G401 (cell line): ENCODE data around the gene ITPR3. TPM values are rescaled to one million over a fixed set of nuclear protein-coding genes. Genes with fewer than 3 reads are reported as not detected.

Experiments
- DNase-seq: peaks from one replicate; pipeline ENCODE4 v3.0.0-alpha.2; 2015; ENCODE audit warnings: low spot score
- in situ Hi-C: cut with HindIII; loops from 2 replicates; pipeline ENCODE4 v1.10.0; 2016; ENCODE audit warnings: low sequenced_read_pairs, mixed read lengths
- total RNA-seq: library from RNA; depleted of rRNA; stranded (reverse); fragments of >200 nt; shearing (Covaris generic); gene quantifications from 2 replicates; pipeline ENCODE4 v1.2.3, GENCODE V29; 2014; rRNA removed

ITPR3 gene
- total RNA-seq, 1 experiment from 2014 or later, result 67.9 TPM

DNA sequence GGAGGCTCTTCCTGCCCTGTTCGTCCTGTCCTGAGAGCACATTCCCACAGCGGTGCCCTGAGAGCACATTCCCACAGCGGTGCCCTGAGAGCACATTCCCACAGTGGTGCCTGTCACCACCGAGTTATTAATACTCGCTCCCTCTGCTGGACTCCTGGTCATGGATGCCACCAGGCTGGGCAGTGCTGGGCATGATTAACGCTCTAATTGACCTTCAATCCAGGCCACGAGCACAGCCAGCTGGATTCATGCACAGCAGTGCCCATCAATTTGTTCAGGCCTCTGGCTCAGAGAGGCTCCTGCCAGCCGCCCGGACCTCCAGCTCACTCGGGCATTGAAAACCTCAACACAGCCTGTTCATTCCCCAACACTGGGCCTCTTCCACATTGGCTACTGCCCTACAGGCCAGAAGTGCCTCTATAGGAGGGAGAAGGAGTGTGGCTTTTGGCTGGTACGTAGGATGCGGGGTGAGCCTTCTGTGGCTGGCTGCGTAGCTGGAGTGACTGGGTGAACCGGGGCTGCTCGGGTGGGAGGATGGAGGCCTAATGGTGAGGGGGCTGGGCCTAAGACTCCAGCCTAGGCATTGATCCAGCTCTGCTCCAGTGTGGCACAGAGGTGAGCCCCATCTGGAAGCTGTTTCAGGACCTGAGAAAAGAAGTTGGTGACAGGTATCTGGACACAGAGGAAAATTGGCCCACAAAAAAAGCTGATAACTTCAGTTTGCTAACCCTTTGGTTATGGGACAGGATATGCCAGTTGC lies 116.3 kb downstream of the ITPR3 start:
- DNase-seq, result peak; percentile 55
- in situ Hi-C loops, result no loop called here

DNA sequence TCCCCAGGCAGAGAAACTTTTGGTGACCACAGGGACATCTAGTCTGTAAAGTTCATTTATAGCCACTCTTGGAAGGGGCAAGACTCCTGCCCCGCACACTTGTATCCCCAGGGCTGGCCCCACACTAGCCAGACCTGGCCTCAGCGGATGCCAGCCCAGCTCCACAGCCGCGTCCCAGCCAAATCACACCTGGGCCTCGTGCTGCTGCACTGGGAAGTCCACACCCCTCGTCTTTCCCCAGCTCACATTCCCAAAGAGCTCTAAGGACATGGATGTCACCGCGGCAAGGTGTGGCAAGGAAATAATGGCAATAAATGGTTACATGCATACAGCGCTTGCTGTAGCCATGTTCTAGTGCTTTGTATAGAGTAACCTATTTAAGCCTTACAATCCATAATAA lies 117.0 kb downstream of the ITPR3 start:
- DNase-seq, result no peak
- in situ Hi-C loops, result no loop called here

DNA sequence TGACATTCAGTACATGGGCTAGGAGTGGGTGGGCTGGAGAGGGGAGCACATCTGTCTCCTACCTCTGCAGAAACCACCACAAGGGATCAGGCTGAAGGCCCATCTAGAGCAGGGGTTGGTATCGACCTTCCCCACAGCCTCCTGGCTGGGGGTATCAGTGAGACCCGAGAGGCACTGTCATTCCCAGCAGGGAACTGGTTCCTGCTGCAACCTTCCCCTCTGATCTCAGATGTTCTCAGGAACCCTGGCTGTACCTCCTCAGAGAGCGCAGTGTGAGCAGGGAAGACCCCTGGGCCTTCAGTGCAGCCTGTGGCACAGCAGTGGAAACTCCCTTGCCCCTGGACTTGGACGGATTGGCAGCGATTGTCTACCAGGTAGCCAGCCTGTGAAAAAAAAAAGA lies 117.8 kb downstream of the ITPR3 start:
- no peak for DNase-seq

DNA sequence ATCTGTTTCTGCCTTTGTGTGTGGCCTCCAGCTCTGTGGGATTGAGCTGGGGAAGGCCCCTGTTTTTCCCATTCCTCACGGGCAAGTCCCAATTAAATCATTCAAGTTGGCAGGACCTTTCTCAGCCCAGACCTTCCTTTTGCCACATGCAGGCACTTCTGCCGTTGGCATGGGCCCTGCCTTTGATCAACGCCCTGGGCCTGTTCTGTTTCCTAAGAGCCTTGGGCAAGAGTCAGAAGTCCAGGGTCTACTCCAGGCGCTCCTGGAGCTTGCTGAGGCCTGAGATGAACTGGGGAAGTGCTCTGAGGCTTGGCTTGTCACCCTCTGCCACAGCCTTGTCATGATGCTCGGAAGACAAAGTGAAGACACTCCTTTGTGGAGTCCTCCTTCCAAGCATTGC lies 118.4 kb downstream of the ITPR3 start:
- in situ Hi-C loops, result no loop called here
- DNase-seq, result no peak

More for the DNA sequence above, 117.8 kb downstream of the ITPR3 start:
- in situ Hi-C loops, result no loop called here

DNA sequence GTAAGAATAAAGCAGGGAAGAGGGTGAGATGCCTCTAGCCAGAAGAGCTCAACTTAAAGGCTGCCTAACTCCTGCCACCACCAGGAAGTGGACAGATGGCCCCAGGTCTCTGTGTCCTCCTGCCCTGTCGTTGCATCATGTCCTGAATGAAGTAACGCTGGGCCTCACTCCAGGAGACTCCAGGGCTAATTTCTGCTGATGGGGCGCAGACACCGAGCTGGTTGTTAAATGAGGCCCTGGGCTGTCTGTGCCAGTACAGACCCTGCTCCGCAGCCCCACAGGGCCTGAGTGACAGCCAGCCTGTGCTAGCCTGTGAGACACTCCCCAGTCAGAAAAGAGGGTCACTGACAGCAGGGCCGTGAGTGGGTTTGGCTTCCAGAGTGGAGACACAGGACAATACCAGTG lies 119.1 kb downstream of the ITPR3 start:
- in situ Hi-C loops, result no loop called here
- peak; percentile 98 for DNase-seq

DNA sequence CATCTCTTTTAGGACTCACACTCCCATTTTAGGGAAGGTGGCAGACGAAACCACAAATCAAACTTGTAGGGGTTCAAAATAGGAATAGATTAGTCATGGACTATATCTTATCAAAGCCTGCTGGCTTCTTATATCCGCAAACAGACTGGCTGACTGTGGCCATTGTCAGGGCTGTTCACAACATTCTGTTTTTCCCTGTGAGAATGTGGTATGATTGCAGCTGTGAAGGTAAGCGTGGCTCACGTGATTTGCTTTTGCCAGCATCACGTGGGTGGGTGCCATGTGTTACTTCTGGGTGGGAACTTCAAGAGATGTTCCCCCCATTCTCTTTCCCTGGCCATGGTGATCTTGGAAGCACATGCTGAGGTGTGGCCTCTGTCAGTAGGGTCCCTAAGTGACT lies 119.7 kb downstream of the ITPR3 start:
- in situ Hi-C loops, result no loop called here

DNA sequence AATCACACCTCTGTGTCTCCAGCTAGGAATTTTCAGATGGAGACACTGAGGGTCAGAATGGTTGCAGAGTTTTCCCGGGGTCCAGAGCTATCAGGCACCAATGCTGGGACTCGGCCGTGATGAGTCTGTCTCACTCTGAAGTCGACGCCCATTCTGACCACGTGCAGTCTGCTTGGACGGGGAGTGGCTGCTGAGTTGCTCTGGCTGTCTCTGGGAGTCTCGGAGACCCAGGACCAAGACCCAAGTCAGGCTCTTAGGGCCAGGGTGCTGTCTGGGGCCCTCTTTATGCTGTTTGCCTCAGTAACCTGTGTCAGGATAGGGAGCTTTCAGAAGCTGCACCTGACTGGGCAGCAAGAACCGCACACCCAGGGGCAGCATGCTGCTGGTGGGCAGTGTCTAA lies 121.0 kb downstream of the ITPR3 start:
- in situ Hi-C loops, result no loop called here
- DNase-seq, result no peak

More for the DNA sequence above, 119.7 kb downstream of the ITPR3 start:
- no peak for DNase-seq

DNA sequence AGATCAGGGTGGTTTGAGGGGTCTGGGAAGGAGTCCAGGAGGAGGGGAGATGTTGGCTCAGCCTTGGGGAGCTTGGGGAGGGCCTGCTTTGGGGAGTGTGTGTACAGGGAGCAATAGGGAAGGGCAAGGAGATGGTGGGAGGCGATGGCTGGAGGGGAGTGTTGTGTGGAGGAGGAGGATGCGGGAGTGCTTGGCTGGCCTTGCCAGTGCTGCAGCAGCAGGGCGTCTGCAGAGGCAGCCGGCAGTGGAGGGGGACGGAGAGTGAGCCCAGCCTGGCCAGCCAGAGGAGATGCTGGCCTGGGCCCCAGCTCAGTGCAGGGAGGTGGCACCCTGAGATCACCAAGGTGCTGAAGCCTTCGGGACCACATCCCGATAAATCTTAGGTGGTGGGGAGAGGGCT lies 121.7 kb downstream of the ITPR3 start:
- in situ Hi-C loops, result no loop called here
- peak; percentile 77 for DNase-seq

DNA sequence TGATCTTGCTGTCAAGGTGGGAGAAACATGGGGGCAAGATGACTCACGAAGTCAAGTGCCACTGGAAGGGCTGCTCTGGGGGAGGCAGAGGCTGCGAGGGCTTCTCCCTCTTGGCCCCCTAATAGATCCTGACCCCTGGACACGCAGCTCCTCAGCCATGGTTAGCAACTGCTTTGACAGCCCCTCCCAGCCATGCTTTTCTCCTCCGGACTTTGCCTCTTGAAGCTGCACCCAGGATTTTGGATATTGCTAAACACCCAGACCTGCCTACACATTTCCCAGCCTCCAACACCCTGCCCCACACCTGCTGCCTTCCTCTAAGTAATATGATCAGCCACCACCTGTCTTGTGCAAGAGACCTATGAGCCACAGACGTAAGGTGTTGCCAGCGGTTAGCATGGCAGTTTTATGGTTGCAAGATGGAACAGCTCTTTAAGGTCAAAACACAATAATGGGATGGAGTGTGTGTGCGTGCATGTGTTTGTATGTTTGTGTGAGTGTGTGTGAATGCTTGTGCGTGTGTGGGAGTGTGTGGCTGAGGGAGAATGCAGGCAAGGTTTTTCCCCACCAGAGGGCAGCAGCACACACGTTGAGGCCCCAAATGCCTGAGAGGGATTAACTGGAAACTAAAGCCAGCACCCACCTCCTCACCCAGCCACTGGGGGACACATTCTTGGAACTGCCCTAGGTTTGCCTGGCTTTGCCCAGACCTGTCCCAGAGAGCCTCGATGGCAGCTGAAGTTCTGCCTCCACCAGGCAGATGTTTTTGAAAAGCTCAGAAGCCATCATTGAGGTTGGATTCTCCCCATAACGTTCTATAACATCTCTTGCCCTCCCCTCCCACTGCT lies 123.1 kb downstream of the ITPR3 start:
- peak; percentile 86 for DNase-seq
- in situ Hi-C loops, result no loop called here

DNA sequence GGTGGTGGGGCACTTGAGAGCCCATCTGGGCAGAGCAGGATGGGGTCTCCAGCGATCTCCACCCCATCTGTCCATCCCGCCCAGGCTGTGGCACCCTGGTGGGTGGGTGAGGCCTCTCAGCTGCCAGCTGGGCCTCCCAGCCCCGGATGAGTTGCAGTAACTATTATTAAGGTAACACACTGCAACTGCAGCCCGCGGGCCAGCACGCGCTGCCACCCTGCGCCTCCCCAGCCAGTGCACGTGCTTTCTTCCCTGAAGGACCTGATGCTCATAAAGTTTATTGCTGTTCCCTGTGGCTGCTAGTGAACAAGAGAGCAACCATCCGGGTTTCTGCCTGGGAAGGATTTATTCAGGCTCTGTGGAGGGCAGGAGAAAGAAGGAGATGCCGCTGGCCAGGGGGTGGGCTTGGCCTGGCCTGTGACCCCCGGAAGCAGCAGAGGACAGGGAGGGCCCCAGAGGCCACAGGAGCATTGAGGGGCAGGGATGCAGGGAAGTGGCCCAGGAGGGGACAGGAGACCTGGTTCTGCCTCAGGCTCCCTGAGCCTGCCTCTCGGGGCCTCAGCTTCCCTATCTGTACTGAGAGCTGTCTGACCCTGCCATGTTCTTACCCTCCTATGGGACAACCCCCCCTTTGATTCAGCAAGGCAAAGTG lies 123.9 kb downstream of the ITPR3 start:
- in situ Hi-C loops, result no loop called here
- DNase-seq, result no peak

DNA sequence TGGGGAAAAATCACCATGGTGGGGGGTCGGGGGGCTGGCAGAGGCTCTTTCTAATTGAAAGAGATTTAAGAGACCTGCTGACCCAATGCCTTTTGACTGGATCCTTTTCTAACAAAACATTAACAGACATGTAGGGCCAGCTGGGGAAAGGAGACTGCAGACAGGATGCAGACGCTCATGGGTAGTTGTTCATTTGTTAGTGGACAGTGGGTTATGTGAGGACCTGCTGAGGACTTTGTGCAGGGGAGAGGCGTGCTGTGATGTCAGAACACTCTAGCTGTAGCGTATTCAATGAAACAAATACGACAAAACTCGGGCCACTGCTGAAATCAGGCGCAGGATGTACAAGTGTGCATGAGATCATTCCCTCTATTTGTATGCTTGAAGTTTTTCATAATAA lies 124.4 kb downstream of the ITPR3 start:
- DNase-seq, result no peak
- in situ Hi-C loops, result no loop called here

Other genes starting within 250 kb of the ITPR3 start
- gene KIFC1, start 229.5 kb upstream of the ITPR3 start, total RNA-seq, result 98.5 and 123 TPM in 2 replicates
- gene PHF1, start 210.3 kb upstream of the ITPR3 start, total RNA-seq, result 26.0 and 38.0 TPM in 2 replicates
- 304 and 376 TPM in 2 replicates for gene CUTA, start 203.2 kb upstream of the ITPR3 start, total RNA-seq
- 4.0 and 7.4 TPM in 2 replicates for gene SYNGAP1, start 201.3 kb upstream of the ITPR3 start, total RNA-seq
- 20.0 and 25.1 TPM in 2 replicates for gene ZBTB9, start 166.7 kb upstream of the ITPR3 start, total RNA-seq
- 200 and 209 TPM in 2 replicates for gene BAK1, start 41.0 kb upstream of the ITPR3 start, total RNA-seq
- gene UQCC2, start 90.4 kb downstream of the ITPR3 start, total RNA-seq, result 24.9 and 51.4 TPM in 2 replicates
- gene IP6K3, start 125.6 kb downstream of the ITPR3 start, total RNA-seq, result 42.6 and 51.1 TPM in 2 replicates
- gene LEMD2, start 167.8 kb downstream of the ITPR3 start, total RNA-seq, result 65.1 and 66.7 TPM in 2 replicates
- 2.5 TPM in 1 of 2 replicates, not detected in the other for gene MLN, start 182.7 kb downstream of the ITPR3 start, total RNA-seq